Measurements from ENCODE around the gene MBOAT2.
A peak's percentile ranks its signal among the peaks of the same experiment; 100 is the strongest.
"Not testable (repeated sequence)": the region's sequence is repeated elsewhere in the genome, so short reads cannot be mapped to it uniquely, and the experiment has no call there.

MBOAT2 gene

GRCh38 chr2:8954990-8955389, 48.5 kb downstream of the MBOAT2 start:
- DNase-seq (ENCODE audit: low spot score) = no peak

GRCh38 chr2:8953525-8953924, 50.0 kb downstream of the MBOAT2 start:
- no peak for DNase-seq (ENCODE audit: low spot score)

- DNase-seq (ENCODE audit: low spot score) = no peak
Measured at GRCh38 chr2:8939486-8940114, 63.9 kb downstream of the MBOAT2 start.

GRCh38 chr2:8938384-8938783, 65.1 kb downstream of the MBOAT2 start:
- DNase-seq (ENCODE audit: low spot score) = no peak

GRCh38 chr2:8935982-8936381, 67.5 kb downstream of the MBOAT2 start:
- DNase-seq (ENCODE audit: low spot score) = no peak

GRCh38 chr2:8934338-8934737, 69.1 kb downstream of the MBOAT2 start:
- DNase-seq (ENCODE audit: low spot score) = no peak

GRCh38 chr2:8932702-8933101, 70.8 kb downstream of the MBOAT2 start:
- no peak for DNase-seq (ENCODE audit: low spot score)

GRCh38 chr2:8930185-8930584, 73.3 kb downstream of the MBOAT2 start:
- DNase-seq (ENCODE audit: low spot score) = not testable (repeated sequence)

GRCh38 chr2:8929128-8929527, 74.4 kb downstream of the MBOAT2 start:
- DNase-seq (ENCODE audit: low spot score) = no peak

- peak; percentile 6 for DNase-seq (ENCODE audit: low spot score)
Measured at GRCh38 chr2:8927510-8928455, 75.7 kb downstream of the MBOAT2 start.

GRCh38 chr2:8926356-8926755, 77.1 kb downstream of the MBOAT2 start:
- no peak for DNase-seq (ENCODE audit: low spot score)

GRCh38 chr2:8925411-8925810, 78.1 kb downstream of the MBOAT2 start:
- DNase-seq (ENCODE audit: low spot score) = no peak

GRCh38 chr2:8923183-8923582, 80.3 kb downstream of the MBOAT2 start:
- DNase-seq (ENCODE audit: low spot score) = peak; percentile 68

- peak; percentile 59 for DNase-seq (ENCODE audit: low spot score)
Measured at GRCh38 chr2:8922431-8922830, 81.1 kb downstream of the MBOAT2 start.

- no peak for DNase-seq (ENCODE audit: low spot score)
Measured at GRCh38 chr2:8918412-8918811, 85.1 kb downstream of the MBOAT2 start.

- no peak for DNase-seq (ENCODE audit: low spot score)
Measured at GRCh38 chr2:8915941-8916340, 87.5 kb downstream of the MBOAT2 start.

GRCh38 chr2:8913767-8914166, 89.7 kb downstream of the MBOAT2 start:
- not testable (repeated sequence) for DNase-seq (ENCODE audit: low spot score)

GRCh38 chr2:8907764-8908288, 95.7 kb downstream of the MBOAT2 start:
- no peak for DNase-seq (ENCODE audit: low spot score)

- DNase-seq (ENCODE audit: low spot score) = not testable (repeated sequence)
Measured at GRCh38 chr2:8903924-8904323, 99.6 kb downstream of the MBOAT2 start.

GRCh38 chr2:8902757-8903156, 100.7 kb downstream of the MBOAT2 start:
- DNase-seq (ENCODE audit: low spot score) = not testable (repeated sequence)

GRCh38 chr2:8897206-8897605, 106.3 kb downstream of the MBOAT2 start:
- not testable (repeated sequence) for DNase-seq (ENCODE audit: low spot score)

- DNase-seq (ENCODE audit: low spot score) = not testable (repeated sequence)
Measured at GRCh38 chr2:8896671-8897070, 106.8 kb downstream of the MBOAT2 start.
